OCI-LY3 (cell line): ENCODE measurements around the gene MOV10.

Experiments used
- EZH2phosphoT487 ChIP-seq: fragments of 200-600 bp; shearing (Covaris generic); IDR thresholded peaks from 2 replicates; pipeline ENCODE4 v1.6.1; 2018; ENCODE audit warnings: antibody characterized with exemption, mixed run types, low read depth
- TF ChIP-seq, protein P1 (sequence below): fragments of 200-600, 300-600 bp; sonication (generic); IDR thresholded peaks from 2 replicates; pipeline ENCODE4 v1.5.1; 2014; ENCODE audit warnings: antibody characterized with exemption, low read length, low read depth

DNA sequence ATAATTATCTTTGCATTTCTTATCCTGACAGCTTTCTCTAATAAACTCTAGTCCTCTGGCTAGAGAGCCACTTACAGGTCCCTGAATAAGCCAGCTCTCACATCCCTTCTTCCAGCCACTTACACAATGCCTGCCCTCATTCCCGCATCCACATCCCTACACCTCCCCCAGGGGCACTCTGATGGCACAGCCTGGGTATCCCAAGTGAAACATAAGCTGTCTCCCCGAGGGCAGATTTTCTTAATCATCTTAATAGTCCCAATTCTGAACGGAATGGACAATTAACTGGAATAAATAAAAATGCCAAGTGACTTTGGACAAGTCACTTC lies 27.6 kb downstream of the MOV10 start:
- TF ChIP-seq, protein P1, sequence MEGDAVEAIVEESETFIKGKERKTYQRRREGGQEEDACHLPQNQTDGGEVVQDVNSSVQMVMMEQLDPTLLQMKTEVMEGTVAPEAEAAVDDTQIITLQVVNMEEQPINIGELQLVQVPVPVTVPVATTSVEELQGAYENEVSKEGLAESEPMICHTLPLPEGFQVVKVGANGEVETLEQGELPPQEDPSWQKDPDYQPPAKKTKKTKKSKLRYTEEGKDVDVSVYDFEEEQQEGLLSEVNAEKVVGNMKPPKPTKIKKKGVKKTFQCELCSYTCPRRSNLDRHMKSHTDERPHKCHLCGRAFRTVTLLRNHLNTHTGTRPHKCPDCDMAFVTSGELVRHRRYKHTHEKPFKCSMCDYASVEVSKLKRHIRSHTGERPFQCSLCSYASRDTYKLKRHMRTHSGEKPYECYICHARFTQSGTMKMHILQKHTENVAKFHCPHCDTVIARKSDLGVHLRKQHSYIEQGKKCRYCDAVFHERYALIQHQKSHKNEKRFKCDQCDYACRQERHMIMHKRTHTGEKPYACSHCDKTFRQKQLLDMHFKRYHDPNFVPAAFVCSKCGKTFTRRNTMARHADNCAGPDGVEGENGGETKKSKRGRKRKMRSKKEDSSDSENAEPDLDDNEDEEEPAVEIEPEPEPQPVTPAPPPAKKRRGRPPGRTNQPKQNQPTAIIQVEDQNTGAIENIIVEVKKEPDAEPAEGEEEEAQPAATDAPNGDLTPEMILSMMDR = no peak
- no peak for TF ChIP-seq EZH2phosphoT487
